ENCODE results near the gene NSMF. TPM values are rescaled to one million over a fixed set of nuclear protein-coding genes. Genes with fewer than 3 reads are reported as not detected.

The NSMF gene
- total and polyA plus RNA-seq, 2 donors (not counting 1 experiment from before 2014, with no cell fraction given): 28.7 to 59.4 TPM

GRCh38 chr9:137485343-137486140, 26.4 kb upstream of the NSMF start:
- Histone ChIP-seq H3K4me3 (ENCODE audit: control extremely low read depth in 1 of 5, extremely low read depth in 1 of 5, insufficient read depth in 1 of 5, low read depth in 2 of 5, low read length in 4 of 5) (no peak overlapping the region), H2AFZ (ENCODE audit: insufficient read depth, low read depth, low read length, poor library complexity, severe bottlenecking) (no peak overlapping the region), H3K9ac (ENCODE audit: low read length) (no peak overlapping the region), H3K4me2 (replicated peaks; ENCODE audit: low read depth, low read length, poor library complexity, severe bottlenecking) (no peak overlapping the region), H3K36me3 (replicated peaks in 1 of 2; ENCODE audit: control extremely low read depth in 1 of 2, control insufficient read depth in 1 of 2, extremely low read depth in 1 of 2, insufficient read depth in 2 of 2, low read length in 1 of 2) (peaks cover 0 to 4% of the 10 kb centered on the region in 2 experiments), H4K20me1 (ENCODE audit: control insufficient read depth, insufficient read depth, low read length, poor library complexity, severe bottlenecking) (no peaks in the 10 kb centered on the region), H3K79me2 (ENCODE audit: control insufficient read depth, insufficient read depth, low read length) (no peaks in the 10 kb centered on the region), H3K9me3 (ENCODE audit: control extremely low read depth in 1 of 3, control insufficient read depth in 2 of 3, insufficient read depth in 1 of 3, low read length in 2 of 3) (no peaks in the 10 kb centered on the region), H3K4me1 (ENCODE audit: control insufficient read depth in 2 of 2, insufficient read depth in 2 of 2, low read length in 2 of 2) (no peaks in the 10 kb centered on the region), H3K27me3 (replicated peaks in 1 of 4; ENCODE audit: control extremely low read depth in 1 of 4, control insufficient read depth in 3 of 4, insufficient read depth in 4 of 4, low read length in 3 of 4) (no peaks in the 10 kb centered on the region), H3K27ac (ENCODE audit: low read length in 2 of 2) (no peak overlapping the region)
- Mint-ChIP-seq H3K4me1 (no peaks in the 10 kb centered on the region), H3K4me3 (no peak overlapping the region), H3K9me3 (ENCODE audit: insufficient read depth) (no peaks in the 10 kb centered on the region), H3K27me3 (no peaks in the 10 kb centered on the region), H3K27ac (no peak overlapping the region)
- POLR2A ChIA-PET: no interaction called here
- WGBS (ENCODE audit: insufficient coverage): 94% methylated on average over 26 of the region's 26 CpGs
- DNase-seq (no peak), ATAC-seq (ENCODE audit: low read depth) (no peak)
- no peak for TF ChIP-seq EZH2 (IDR thresholded peaks at IDR 0.05; ENCODE audit: borderline replicate concordance, insufficient read depth, low read depth, low read length, poor library complexity, severe bottlenecking)
- no peak for TF ChIP-seq CTCF (IDR thresholded peaks at IDR 0.05)
- intact Hi-C loops (cut with micrococcal nuclease): no loop called here
- CTCF ChIA-PET: no interaction called here

DNA sequence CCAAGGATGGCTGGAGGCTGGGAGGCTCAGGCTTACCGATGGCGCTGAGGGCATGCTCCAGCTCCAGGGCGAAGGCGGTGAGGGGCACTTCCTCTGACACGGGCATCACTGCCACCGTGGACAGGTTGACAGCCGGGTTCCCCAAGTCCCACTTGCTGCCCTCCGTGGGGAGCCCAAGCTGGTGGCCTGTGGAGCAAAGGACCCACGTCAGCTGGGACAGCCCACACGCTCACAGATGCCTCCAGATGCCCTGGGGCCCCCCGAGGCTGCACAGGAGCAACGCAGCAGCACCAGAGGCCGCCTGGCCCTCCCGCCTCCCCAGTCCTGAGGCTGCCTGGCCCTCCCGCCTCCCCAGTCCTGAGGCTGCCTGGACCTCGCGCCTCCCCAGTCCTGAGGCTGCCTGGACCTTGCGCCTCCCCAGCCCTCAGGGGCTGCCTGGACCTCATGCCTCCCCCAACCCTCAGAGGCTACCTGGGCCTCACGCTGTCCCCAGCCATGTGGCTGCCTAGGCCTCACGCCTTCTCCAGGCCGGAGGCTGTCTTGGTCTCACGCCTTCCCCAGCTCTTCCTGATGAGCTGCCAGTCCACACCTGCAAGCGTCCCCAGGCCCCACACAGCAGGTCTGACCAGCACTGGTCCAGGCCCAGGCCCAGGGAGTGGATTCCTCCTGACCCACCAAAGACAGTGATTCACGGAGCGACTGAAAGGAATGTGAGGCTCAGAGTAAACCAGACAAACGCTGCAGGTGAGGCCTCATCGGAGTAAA, 25.6 kb upstream of the NSMF start:
- CTCF ChIA-PET: interaction anchor here (1.0 kb wide), 1 partner anchor 62 kb away, joined by 4 read pairs; the partner anchor contains the start of genes EXD3 and NOXA1

More for the DNA sequence above, 25.6 kb upstream of the NSMF start:
- H4K20me1 ChIP-seq (ENCODE audit: control insufficient read depth, insufficient read depth, low read length, poor library complexity, severe bottlenecking): no peaks in the 10 kb centered on the region
- TF ChIP-seq EZH2 (IDR thresholded peaks at IDR 0.05; ENCODE audit: borderline replicate concordance, insufficient read depth, low read depth, low read length, poor library complexity, severe bottlenecking): no peak
- H3K27me3 ChIP-seq (replicated peaks in 1 of 4; ENCODE audit: control extremely low read depth in 1 of 4, control insufficient read depth in 3 of 4, insufficient read depth in 4 of 4, low read length in 3 of 4): no peaks in the 10 kb centered on the region
- H3K4me1 ChIP-seq (ENCODE audit: control insufficient read depth in 2 of 2, insufficient read depth in 2 of 2, low read length in 2 of 2): no peaks in the 10 kb centered on the region
- no peak overlapping the region for H3K27ac ChIP-seq (ENCODE audit: low read length in 2 of 2)
- no peak overlapping the region for H3K4me3 Mint-ChIP-seq
- H3K9ac ChIP-seq (ENCODE audit: low read length): no peak overlapping the region
- no peaks in the 10 kb centered on the region for H3K79me2 ChIP-seq (ENCODE audit: control insufficient read depth, insufficient read depth, low read length)
- WGBS (ENCODE audit: insufficient coverage): 94% methylated on average over 27 of the region's 27 CpGs
- H3K4me3 ChIP-seq (ENCODE audit: control extremely low read depth in 1 of 5, extremely low read depth in 1 of 5, insufficient read depth in 1 of 5, low read depth in 2 of 5, low read length in 4 of 5): no peak overlapping the region
- H3K36me3 ChIP-seq (replicated peaks in 1 of 2; ENCODE audit: control extremely low read depth in 1 of 2, control insufficient read depth in 1 of 2, extremely low read depth in 1 of 2, insufficient read depth in 2 of 2, low read length in 1 of 2): peaks cover 0 to 4% of the 10 kb centered on the region in 2 experiments
- H3K27ac Mint-ChIP-seq: no peak overlapping the region
- intact Hi-C loops (cut with micrococcal nuclease): no loop called here
- no peaks in the 10 kb centered on the region for H3K4me1 Mint-ChIP-seq
- H3K4me2 ChIP-seq (replicated peaks; ENCODE audit: low read depth, low read length, poor library complexity, severe bottlenecking): no peak overlapping the region
- H3K27me3 Mint-ChIP-seq: no peaks in the 10 kb centered on the region
- DNase-seq: no peak
- no peak overlapping the region for H2AFZ ChIP-seq (ENCODE audit: insufficient read depth, low read depth, low read length, poor library complexity, severe bottlenecking)
- ATAC-seq (ENCODE audit: low read depth): no peak
- H3K9me3 Mint-ChIP-seq (ENCODE audit: insufficient read depth): no peaks in the 10 kb centered on the region
- POLR2A ChIA-PET: no interaction called here
- H3K9me3 ChIP-seq (ENCODE audit: control extremely low read depth in 1 of 3, control insufficient read depth in 2 of 3, insufficient read depth in 1 of 3, low read length in 2 of 3): no peaks in the 10 kb centered on the region

Data from B cell (primary cell).